ENCODE results near the gene SHROOM3.

The SHROOM3 gene

GRCh38 chr4:76804096-76804495 lies 369.1 kb downstream of the SHROOM3 start:
- peaks cover 45% of the 10 kb centered on the region for H3K4me1 Mint-ChIP-seq
- no peak overlapping the region for H3K4me3 Mint-ChIP-seq
- no peaks in the 10 kb centered on the region for H3K27me3 Mint-ChIP-seq (ENCODE audit: low read depth)
- H3K27ac Mint-ChIP-seq: peak overlapping the region; percentile 96 to 99 (median 97)
- peaks cover 24% of the 10 kb centered on the region for H3K36me3 Mint-ChIP-seq (ENCODE audit: low read depth)
- TF ChIP-seq, protein P1, sequence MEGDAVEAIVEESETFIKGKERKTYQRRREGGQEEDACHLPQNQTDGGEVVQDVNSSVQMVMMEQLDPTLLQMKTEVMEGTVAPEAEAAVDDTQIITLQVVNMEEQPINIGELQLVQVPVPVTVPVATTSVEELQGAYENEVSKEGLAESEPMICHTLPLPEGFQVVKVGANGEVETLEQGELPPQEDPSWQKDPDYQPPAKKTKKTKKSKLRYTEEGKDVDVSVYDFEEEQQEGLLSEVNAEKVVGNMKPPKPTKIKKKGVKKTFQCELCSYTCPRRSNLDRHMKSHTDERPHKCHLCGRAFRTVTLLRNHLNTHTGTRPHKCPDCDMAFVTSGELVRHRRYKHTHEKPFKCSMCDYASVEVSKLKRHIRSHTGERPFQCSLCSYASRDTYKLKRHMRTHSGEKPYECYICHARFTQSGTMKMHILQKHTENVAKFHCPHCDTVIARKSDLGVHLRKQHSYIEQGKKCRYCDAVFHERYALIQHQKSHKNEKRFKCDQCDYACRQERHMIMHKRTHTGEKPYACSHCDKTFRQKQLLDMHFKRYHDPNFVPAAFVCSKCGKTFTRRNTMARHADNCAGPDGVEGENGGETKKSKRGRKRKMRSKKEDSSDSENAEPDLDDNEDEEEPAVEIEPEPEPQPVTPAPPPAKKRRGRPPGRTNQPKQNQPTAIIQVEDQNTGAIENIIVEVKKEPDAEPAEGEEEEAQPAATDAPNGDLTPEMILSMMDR (IDR thresholded peaks at IDR 0.05; ENCODE audit: unreplicated experiment in 3 of 3): no peak
- peaks cover 29% of the 10 kb centered on the region for H3K9me3 Mint-ChIP-seq

DNA sequence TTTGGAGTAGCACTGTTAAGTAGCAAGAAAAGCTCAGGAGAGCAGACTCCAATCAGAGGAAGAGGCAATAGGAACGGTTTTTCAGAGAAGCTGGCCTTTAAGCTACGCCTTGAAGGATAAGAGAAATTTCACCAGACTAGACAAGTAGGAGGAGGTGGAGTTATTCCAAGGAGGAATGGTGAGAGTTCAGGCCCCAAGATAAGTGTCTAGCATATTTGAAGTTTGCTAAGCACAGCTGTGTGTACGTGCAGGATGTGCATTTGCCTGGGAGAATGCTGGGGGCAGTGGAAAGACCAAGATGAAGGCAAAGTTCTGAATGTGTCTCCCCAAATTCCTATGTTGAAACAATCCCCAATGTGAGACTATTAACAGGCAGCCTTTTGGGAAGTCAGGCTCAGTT lies 371.3 kb downstream of the SHROOM3 start:
- H3K36me3 Mint-ChIP-seq (ENCODE audit: low read depth): peaks cover 30% of the 10 kb centered on the region
- H3K27me3 Mint-ChIP-seq (ENCODE audit: low read depth): no peaks in the 10 kb centered on the region
- no peak overlapping the region for H3K4me3 Mint-ChIP-seq
- H3K27ac Mint-ChIP-seq: peak overlapping the region; percentile 57 to 90 (median 90)
- peaks cover 43% of the 10 kb centered on the region for H3K4me1 Mint-ChIP-seq
- TF ChIP-seq, protein P1 (IDR thresholded peaks at IDR 0.05; ENCODE audit: unreplicated experiment in 3 of 3): no peak
- H3K9me3 Mint-ChIP-seq: peaks cover 34% of the 10 kb centered on the region

- peaks cover 34% of the 10 kb centered on the region for H3K9me3 Mint-ChIP-seq
- no peaks in the 10 kb centered on the region for H3K27me3 Mint-ChIP-seq (ENCODE audit: low read depth)
- peaks cover 43% of the 10 kb centered on the region for H3K4me1 Mint-ChIP-seq
- H3K27ac Mint-ChIP-seq: peak overlapping the region in 2 of 3 experiments; percentile 90
- H3K4me3 Mint-ChIP-seq: no peak overlapping the region
- H3K36me3 Mint-ChIP-seq (ENCODE audit: low read depth): peaks cover 30% of the 10 kb centered on the region
- TF ChIP-seq, protein P1 (IDR thresholded peaks at IDR 0.05; ENCODE audit: unreplicated experiment in 3 of 3): no peak
These were observed 371.7 kb downstream of the SHROOM3 start for GRCh38 chr4:76806757-76807156.

GRCh38 chr4:76809594-76810305 lies 374.7 kb downstream of the SHROOM3 start:
- Mint-ChIP-seq H3K27ac (peak overlapping the region; percentile 31 to 92 (median 66)), H3K9me3 (peaks cover 36% of the 10 kb centered on the region), H3K4me3 (no peak overlapping the region), H3K4me1 (peaks cover 34% of the 10 kb centered on the region), H3K36me3 (ENCODE audit: low read depth) (peaks cover 30% of the 10 kb centered on the region), H3K27me3 (ENCODE audit: low read depth) (no peaks in the 10 kb centered on the region)
- TF ChIP-seq, protein P1 (IDR thresholded peaks at IDR 0.05; ENCODE audit: unreplicated experiment in 3 of 3): no peak

DNA sequence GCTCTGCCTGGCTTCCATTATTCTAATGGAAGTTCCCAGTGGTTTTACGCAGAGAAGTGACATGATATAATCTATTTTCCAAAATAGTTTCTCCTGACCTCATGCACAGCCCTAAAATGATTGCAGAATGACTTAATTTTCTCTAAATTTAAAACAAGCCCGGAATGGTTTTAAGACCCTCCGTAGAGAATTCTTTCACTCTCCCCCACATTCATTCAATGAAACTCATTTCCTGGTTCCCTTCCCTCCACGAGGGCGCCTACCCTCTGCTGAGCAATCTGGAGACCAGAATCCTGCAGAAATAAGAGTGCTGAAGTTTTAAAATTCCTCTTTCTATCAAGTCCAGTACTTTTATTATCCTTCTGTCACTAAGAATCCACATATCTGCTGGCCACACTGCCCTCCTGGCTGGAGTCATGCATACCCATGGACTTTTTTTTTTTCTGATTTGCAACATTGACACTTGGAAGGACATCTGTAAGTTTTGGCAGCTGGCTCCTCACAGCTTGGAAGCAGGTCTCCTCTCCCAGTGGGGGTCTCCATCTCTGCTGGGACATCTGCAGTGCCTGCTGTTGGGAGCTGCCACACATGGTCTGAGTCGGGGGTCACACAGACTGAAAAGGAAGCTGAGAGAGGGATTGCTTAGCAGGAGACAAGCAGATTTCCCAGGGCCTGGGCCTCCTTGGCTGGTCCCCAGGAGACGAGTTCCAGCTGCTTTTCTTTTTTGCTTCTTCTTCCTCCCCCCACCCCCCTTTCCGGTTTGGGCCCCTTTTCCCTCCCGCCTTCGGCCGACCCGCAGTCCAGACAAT lies 376.8 kb downstream of the SHROOM3 start:
- H3K4me3 Mint-ChIP-seq: peak overlapping the region in 2 of 3 experiments; percentile 24 to 38
- no peaks in the 10 kb centered on the region for H3K27me3 Mint-ChIP-seq (ENCODE audit: low read depth)
- H3K9me3 Mint-ChIP-seq: peaks cover 45% of the 10 kb centered on the region
- H3K36me3 Mint-ChIP-seq (ENCODE audit: low read depth): peaks cover 32% of the 10 kb centered on the region
- peak overlapping the region; percentile 92 to 97 (median 95) for H3K27ac Mint-ChIP-seq
- peaks cover 29% of the 10 kb centered on the region for H3K4me1 Mint-ChIP-seq
- TF ChIP-seq, protein P1 (IDR thresholded peaks at IDR 0.05; ENCODE audit: unreplicated experiment in 3 of 3): no peak

Data from nephron (organoid).